Putamen (tissue), 1 donor: ENCODE results near the gene FMC1.
"Not testable (repeated sequence)": the region's sequence is repeated elsewhere in the genome, so short reads cannot be mapped to it uniquely, and the experiment has no call there.

ENCODE experiments used
- DNase-seq: peaks from one replicate; pipeline ENCODE4 v3.0.0-alpha.2; 2016; ENCODE audit warnings: low spot score

Gene FMC1, protein sequence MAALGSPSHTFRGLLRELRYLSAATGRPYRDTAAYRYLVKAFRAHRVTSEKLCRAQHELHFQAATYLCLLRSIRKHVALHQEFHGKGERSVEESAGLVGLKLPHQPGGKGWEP

DNA sequence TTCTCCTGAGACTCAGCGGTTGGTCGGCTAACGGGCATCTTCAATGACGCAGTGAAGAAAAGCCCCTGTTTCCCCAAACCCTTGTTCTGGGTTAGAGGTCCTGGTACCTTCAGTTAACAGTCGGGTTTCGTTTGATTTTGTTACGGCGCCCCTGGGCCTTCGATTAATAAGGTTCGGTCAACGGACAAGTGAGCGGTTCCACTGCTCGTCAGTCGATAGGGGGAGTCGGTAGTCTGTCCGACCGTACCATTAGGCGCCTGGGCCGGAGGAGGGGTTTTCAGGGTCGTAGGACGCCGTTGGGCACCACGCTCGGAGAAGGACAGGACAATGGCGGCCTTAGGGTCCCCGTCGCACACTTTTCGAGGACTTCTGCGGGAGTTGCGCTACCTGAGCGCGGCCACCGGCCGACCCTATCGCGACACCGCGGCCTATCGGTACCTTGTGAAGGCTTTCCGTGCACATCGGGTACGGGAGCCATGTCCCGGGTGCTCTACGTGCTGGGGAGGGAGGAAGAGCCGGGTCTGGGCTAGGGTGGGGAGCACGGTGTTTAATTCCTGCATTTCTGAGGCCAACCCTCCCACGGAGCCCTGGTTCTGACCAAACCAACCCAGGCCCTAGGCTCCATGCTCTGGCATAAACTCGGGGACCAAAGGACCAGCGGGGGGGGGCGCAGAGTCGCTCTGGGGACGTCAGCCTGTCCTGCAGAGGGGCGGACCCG lies at the start of gene FMC1:
TSS of gene FMC1 (plus strand) at position 280 of the 718 bp plus-strand sequence. CDS start at position 328, 48 bp downstream.
- DNase-seq: peak; percentile 97

DNA sequence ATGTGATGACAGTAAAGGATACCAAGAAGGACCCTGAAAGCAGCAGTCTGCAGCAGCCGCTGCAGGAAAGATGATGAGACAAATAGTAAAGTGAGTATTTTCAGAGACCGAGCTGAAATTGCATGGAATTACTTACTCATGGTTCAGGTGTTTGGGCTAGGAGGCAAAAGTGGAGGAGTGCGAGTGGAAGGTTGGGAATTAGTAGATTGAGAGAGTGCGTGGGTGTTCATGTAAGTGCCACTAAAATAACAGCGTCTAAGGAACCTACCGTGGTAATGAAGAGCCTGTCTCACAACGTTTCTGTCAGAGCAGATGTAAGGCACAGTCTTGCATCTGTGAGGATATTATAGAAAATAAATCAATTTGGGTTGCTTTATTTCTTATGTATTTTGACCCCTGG lies 48.3 kb upstream of the FMC1 start:
- DNase-seq: peak; percentile 6

DNA sequence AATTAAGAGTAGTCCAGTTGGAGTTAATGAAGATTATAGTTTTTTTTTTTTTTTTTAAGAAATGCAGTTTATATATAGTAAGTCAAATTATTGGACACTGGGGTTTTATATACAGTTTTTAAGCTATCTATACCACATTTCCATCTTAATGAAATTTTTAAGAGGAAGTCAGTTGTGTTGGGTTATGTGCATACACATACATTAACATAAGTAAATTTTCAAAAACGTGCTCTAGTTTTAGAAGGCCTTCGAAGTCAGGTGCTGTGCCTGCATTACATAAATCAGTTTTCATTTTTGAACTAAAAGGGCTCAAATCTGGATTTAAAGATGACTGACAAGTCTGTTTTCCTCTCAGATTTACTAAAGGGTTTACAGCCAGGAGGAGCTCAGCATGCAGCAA lies 47.6 kb upstream of the FMC1 start:
- DNase-seq: no peak

DNA sequence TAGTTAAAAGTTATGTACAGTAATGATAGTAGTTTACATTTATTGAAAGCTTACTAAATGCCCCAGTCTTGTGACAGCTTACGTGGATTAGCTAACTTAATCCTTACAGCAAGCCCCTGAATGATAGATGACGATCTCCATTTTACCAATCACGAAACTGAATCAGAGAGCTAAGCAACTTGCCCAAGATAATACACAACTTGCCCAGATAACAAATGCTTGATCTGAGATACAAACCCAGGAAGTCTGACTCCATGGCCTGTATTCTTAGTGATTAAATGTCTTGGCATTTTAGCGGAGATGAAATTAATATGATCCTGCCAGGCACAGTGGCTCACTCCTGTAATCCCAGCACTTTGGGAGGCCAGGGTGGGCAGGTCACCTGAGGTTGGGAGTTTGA lies 46.9 kb upstream of the FMC1 start:
- no peak for DNase-seq

DNA sequence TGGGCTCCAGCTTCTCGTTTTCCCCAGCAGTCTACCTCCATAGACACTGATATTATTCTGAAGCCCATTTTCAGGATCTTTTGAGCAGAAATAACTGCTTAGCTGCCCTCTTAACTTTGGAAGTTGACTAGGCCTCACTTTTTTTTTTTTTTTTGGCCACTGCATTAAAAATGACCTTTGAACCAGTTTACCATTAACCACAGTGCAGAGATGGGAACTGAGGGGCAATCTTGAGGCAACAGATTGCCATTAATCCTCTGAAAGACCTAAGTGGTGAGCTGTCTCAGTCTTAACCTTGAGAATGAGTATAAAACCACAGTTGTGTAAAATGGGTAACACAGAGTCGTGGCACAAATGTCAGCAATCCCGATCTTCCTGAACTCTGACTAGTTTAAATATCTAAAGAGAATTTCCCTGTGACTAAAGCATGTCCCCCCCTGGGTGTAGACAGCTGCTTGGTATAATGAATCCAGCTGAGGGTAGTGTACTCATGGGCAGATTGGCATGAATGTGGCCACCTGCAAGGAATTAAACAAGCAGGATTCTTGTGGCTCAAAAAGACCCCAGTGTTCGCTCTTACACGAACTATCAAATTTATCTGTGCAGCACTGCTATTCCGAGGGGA lies 46.1 kb upstream of the FMC1 start:
- no peak for DNase-seq

DNA sequence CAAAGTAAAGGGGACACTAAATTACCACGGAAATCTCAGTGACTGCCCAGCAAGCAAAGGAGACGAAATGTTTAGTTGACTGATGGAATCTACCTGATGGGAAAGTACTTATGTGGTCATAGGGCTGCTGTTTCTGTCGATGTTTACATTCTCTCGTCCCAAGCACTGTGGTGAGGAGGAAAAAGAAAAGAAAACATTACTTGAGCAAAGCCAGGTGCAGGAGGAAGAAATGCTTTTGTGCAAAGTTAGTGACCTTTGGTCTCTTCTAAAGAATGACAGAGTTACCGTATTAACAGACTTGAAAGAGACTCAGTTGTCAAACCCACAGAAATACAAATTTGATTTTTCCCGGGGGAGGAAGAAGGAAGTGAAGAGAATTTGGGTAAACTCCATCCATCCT lies 43.3 kb upstream of the FMC1 start:
- DNase-seq: no peak

DNA sequence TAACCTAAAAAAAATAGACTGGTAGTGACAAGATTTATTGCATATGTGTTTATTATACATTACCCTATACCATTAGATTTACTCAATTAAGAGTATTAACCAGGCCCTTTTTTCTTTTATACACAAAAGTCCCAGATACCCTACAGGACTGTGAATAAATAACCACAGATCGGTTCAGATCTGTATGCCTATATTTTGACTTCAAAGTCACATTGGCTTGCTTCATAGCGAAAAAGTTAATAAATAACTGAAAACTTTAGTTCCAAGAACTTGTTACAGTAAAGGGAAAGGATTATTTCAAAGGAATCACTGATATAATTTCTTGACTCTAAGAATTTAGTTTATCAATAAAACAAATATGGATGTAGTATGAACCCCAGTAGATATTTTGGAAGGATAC lies 41.8 kb upstream of the FMC1 start:
- no peak for DNase-seq

DNA sequence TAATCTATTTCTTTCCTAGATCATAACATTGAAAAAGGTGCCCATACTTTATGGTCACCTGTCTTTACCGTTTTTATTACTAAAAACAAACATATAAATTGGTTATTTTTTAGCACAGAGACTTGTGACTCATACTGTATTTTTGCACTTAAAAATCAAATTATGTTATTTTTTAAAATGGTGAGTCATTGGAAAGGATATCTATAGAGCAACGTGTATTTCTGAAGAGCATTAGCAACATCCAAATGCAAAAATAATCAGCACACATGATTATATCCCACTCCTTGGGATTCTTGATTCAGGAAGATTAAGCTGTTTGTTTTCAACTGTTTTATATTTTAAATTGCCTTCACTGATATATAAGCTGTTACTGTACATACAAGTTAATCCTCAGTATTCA lies 40.7 kb upstream of the FMC1 start:
- no peak for DNase-seq

DNA sequence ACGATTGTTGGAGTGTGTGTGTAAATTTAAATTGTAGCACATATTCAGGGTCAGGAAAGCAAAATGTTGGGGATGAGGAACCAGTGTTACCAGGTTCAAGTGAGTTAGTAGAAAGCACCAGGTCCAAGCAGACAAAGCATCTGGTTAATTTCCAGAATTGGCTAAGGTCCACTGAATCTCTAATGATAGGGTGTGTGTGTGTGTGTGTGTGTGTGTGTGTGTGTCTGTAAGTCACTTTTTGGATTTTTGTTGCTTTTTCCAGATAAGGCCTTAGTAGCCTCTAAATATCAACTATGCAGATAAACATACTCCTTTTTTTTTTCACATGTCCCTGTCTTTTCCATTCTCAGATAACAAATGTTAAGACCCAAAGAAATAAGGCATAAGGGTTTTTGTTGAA lies 36.6 kb upstream of the FMC1 start:
- DNase-seq: no peak

DNA sequence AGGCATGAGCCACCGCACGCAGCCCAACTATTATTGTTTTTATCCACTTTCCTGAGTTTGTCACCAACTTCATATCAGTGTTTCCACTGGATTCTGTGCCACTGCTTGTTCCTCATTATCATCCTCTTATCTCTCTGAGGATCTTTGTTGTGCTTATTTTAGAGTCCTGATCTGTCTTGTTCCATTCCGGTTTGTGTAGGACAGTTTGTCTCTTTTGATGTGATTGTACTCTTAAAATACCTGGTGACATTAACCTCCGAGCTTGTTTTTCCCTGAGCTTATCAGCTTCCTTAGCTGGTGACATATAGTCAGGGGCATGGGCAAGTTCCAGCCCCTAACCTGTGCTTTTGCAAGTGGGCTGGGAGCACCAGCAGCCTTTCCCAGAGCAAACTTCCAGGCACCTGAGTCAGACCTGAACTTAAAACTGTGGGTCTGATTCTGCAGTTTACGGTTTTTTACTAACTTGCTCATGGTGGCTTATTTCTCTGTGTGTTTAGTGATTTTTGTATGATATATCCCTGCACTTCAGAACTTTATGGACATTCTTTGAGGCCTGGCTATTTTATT lies 23.1 kb upstream of the FMC1 start:
- no peak for DNase-seq

DNA sequence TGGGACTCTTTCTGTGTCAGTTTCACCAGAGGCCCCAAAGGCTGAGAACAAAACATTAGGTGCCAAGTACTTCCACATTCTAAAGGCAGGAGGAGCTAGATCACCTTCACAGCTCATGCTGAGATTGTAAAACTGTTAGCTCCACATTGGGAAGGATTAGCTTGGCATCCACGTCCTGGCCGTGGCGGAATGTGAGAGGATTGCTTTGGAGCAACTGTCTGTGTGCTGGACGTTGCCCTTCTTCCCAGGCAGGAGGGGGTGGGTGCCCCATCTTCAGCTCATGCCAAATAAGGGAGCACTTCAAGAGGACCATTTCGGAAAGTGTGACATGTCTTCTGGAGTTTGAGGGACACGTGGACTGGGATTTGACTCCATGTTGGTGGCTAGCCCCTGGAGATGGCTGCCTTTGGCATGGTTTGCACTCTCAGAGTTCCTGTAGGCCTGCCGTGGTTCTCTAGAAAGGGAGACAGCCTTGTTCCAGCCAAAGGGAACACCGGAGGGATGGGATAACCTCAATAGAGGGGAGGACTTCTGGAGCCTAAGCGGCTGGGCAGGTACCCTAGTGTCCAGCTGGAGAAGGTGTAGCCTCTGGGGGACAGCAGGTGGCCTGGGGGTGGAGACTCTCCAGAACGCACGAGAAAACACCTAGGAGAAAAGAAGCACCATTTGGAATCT lies 19.9 kb upstream of the FMC1 start:
- DNase-seq: no peak

DNA sequence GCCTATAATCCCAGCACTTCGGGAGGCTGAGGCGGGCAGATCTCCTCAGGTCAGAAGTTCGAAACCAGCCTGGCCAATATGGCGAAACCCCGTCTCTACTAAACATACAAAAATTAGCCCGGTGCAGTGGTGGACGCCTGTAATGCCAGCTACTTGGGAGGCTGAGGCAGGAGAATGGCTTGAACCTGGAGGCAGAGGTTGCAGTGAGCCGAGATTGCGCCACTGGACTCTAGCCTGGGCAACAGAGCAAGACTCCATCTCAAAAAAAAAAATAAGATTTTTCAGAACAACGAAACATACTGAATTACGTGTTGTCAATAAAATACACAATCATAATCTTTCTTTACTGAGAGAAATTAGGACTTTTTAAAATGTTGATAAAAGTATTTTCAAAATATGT lies 16.4 kb upstream of the FMC1 start:
- DNase-seq: not testable (repeated sequence)

DNA sequence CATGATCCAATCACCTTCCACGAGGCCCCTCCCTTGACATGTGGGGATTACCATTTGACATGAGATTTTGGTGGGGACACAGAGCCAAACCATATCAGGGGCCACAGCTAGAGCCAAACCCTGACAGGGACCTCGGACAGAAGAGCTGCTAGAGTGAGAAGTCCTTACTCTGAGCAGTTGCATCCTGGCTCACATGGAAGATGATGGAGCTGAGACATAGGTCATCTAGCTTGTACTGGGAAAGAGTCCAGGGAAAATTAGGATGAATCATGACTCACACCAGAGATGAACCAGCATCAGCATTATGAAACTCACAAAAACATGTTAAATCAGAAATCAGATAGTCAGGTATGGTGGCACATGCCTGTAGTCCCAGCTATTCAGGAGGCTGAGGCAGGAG lies 12.8 kb upstream of the FMC1 start:
- no peak for DNase-seq

DNA sequence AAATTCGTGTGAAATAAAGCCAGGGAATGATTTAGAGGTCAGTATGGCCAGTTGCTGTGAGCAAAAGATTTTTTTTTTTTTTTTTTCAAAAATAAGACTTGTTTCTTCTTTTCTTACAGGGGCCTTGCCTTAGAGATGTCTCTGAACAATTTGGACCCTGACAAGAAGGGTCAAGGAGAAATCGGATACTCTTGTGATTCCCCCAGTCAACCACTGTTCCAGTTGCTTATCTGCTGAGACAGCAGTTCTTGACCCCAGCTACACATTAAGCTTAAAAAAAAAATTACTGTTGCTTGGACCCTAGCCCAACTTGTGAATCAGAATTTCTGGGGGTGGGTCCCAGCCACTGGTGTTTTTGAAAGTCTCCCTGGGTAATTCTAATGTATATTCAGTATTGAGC lies 12.0 kb upstream of the FMC1 start:
- no peak for DNase-seq

DNA sequence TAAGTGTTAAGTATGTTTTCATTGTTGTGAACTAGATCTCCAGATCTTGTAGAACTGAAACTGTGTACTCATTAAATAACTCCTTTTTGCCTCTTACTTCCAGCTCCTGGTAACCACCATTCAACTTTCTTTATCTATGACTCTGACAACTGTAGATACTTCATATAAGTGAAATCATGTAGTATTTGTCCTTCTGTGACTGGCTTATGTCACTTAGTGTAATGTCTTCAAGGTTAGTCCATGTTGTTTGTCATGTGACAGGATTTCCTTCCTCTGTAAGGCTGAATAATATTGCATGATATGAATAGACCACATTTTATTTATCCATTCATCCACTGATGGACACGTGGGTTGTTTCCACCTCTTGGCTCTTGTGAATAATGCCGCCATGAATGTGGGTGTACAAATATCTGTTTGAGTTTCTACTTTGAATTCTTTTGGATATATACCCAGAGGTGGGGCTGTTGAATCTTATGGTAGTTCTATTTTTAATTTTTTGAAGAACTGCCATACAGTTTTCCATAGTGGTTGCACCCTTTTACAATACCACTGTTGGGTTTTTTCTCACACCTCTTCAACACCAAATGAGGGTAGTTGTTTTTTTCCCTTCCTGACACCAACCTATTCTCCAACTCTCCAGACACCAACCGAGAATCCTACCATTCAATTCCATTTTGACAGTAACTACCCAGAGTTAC lies 10.7 kb upstream of the FMC1 start:
- no peak for DNase-seq

DNA sequence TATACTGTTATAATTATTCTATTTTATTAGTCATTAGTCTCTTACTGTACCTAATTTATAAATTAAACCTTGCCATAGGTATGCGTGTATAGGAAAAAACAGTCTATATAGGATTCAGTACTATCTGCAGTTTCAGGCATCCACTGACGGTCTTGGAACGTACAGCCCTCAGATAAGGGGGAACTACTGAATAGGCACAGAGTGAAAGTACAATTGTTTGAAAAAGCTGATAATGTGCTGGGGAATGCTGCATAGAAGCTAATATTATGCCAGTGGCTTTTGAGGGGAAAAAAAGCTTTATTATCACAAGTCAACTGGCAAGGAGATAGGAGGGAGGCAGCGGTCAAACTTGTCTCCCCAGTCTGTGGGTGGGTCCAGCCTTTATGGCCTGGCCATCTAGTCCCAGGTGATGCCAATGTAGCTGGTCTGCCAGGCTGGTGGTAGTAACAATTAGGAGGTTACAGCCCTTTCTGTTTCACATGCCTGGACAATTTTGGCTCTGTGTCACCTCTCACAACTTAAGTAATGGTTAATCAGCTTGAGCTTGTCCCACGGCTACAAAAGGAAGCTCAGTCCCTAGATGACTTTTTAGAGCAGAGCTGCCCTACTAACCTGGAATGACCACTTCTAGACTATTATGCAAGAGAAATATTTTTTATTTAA lies 8.3 kb upstream of the FMC1 start:
- DNase-seq: no peak

DNA sequence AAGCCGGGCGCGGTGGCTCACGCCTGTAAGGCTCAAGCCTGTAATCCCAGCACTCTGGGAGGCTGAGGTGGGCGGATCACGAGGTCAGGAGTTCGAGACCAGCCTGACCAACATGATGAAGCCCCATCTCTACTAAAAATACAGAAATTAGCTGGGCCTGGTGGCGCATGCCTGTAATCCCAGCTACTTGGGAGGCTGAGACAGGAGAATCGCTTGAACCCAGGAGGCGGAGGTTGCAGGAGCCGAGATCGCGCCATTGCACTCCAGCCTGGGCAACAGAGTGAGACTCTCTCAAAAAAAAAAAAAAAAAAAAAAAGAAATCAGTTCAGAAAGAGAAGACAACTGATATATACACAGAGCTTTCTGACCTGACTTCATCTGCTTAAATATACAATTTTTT lies 7.7 kb upstream of the FMC1 start:
- DNase-seq: not testable (repeated sequence)

DNA sequence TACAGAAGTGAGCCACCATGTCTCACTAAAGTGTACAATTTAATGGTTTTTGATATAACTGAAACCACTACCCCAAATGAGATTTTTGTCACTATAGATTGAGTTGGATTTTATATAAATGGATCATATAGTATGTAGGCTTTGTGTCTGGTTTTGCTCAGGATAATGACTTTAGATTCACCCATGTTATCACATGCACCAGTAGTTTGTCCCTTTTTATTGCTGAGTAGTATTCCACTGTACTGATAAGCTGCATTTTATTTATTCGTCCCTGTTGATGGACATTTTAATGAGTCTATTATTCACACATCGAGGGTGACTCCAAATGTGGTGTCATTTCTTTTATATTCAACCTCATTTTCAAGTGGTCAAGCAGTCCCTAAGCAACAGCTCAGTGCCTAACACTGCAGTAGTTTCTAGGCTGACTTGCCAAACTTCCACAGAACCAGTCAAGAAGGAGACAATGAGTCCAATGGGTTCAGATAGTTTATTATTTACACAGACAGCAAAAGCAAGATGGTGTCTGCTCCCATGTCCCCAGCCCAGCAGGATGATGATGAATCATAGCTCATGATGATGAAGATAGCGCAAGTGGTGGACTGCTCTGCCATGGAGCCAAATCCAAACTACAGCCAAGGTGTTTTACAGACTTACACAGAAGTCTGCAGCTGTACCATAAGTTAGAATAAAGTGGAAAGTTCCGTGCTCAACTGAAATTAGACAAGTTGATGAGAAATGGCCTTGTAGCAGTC lies 6.6 kb upstream of the FMC1 start:
- DNase-seq: no peak

DNA sequence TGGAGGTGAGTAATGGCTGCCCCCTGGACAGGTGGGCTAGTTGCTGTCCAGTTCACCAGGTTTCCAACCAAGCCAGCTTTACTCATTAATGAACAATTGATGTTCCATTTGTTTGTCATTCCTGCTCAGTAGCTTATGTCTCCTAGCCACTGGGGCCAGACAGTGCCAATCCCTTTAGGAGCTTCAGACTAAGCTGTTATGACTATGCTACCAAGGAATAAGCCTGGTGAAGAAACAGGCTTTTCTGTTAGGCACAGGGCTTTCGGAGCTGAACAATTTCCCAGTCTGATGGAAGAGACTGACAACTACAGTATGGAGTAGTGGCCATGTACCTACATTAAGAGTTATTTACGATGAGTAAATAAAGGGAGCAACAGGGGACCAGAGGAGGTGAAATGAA lies 2.1 kb upstream of the FMC1 start:
- DNase-seq: no peak

DNA sequence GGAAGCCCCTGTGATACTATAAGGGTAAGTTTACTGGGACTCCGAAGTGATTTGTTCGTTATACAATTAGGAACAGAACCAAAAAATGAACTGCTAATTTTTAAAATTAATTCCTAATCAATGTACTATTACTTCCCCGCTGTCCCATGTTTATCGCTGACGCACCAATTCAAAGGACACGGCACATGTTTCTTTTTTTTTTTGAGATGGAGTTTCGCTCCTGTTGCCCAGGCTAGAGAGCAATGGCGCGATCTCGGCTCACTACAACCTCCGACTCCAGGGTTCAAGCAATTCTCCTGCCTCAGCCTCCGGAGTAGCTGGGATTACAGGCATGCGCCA lies 1.5 kb upstream of the FMC1 start:
- DNase-seq: no peak
